Measurements from ENCODE around the gene UBE2A. TPM values are rescaled to one million over a fixed set of nuclear protein-coding genes. Genes with fewer than 3 reads are reported as not detected.

UBE2A gene
- total RNA-seq, 6 donors from 2014 or later: 15.0 to 48.6 (median 40.8) TPM

GRCh38 chrX:119570351-119570835, 4.0 kb upstream of the UBE2A start:
- DNase-seq: no peak
- 93 to 95% methylated on average over 6 of the region's 6 CpGs for WGBS, 2 donors
- no peak for ATAC-seq (ENCODE audit: low FRiP score in 2 of 2)

GRCh38 chrX:119573222-119573621, 1.1 kb upstream of the UBE2A start:
- H3K27me3 ChIP-seq: no peaks in the 10 kb centered on the region
- peak overlapping the region in 3 of 4 donors; percentile 57 to 75 (median 70) for H3K4me3 ChIP-seq
- peak overlapping the region in 3 of 4 donors; percentile 93 to 97 (median 95) for H3K27ac ChIP-seq
- H3K9me3 ChIP-seq: no peaks in the 10 kb centered on the region
- no peak for TF ChIP-seq CTCF (IDR thresholded peaks at IDR 0.05)
- no peak for TF ChIP-seq POLR2AphosphoS5 (IDR thresholded peaks at IDR 0.05)
- no peak for TF ChIP-seq EP300 (IDR thresholded peaks at IDR 0.05)
- no peak for TF ChIP-seq POLR2A (IDR thresholded peaks at IDR 0.05)
- H3K36me3 ChIP-seq: no peaks in the 10 kb centered on the region
- H3K4me1 ChIP-seq: peaks cover 5 to 14% (median 7%) of the 10 kb centered on the region in 4 donors
- 38 to 62% methylated on average over 3 of the region's 3 CpGs for WGBS, 2 donors
- ATAC-seq (ENCODE audit: low FRiP score in 2 of 2) (no peak), DNase-seq (no peak)

More at GRCh38 chrX:119570351-119570835, 4.0 kb upstream of the UBE2A start:
- Histone ChIP-seq H3K4me3 (no peak overlapping the region), H3K36me3 (no peaks in the 10 kb centered on the region), H3K9me3 (no peaks in the 10 kb centered on the region), H3K4me1 (peaks cover 1 to 8% (median 2%) of the 10 kb centered on the region in 4 donors), H3K27ac (no peak overlapping the region), H3K27me3 (no peaks in the 10 kb centered on the region)
- no peak for TF ChIP-seq EP300 (IDR thresholded peaks at IDR 0.05)

- H3K27me3 ChIP-seq: no peaks in the 10 kb centered on the region
- H3K27ac ChIP-seq: peak overlapping the region; percentile 91 to 97 (median 94)
- WGBS, 2 donors: 0 to 38% methylated on average over 23 to 30 of the region's 30 CpGs
- peak in 1 of 2 donors; percentile 30 for DNase-seq
- peak overlapping the region; percentile 19 to 75 (median 64) for H3K4me3 ChIP-seq
- H3K4me1 ChIP-seq: peaks cover 5 to 14% (median 7%) of the 10 kb centered on the region in 4 donors
- no peaks in the 10 kb centered on the region for H3K36me3 ChIP-seq
- TF ChIP-seq CTCF (IDR thresholded peaks at IDR 0.05): no peak
- peak; percentile 49 to 65 for ATAC-seq (ENCODE audit: low FRiP score in 2 of 2)
- H3K9me3 ChIP-seq: no peaks in the 10 kb centered on the region
Observed at GRCh38 chrX:119573840-119574393, 446 bp upstream of the UBE2A start.

GRCh38 chrX:119579414-119579813, 5.1 kb downstream of the UBE2A start:
- ATAC-seq (ENCODE audit: low FRiP score in 2 of 2) (no peak), DNase-seq (no peak)

GRCh38 chrX:119583431-119584059, 9.2 kb downstream of the UBE2A start:
- Histone ChIP-seq H3K27me3 (no peaks in the 10 kb centered on the region), H3K9me3 (no peaks in the 10 kb centered on the region), H3K4me3 (no peak overlapping the region), H3K27ac (no peak overlapping the region), H3K4me1 (no peaks in the 10 kb centered on the region), H3K36me3 (no peaks in the 10 kb centered on the region)
- ATAC-seq (ENCODE audit: low FRiP score in 2 of 2) (no peak), DNase-seq (no peak)
- 56 to 82% methylated on average over 2 of the region's 2 CpGs for WGBS, 2 donors
- TF ChIP-seq POLR2A (IDR thresholded peaks at IDR 0.05) (no peak), POLR2AphosphoS5 (IDR thresholded peaks at IDR 0.05) (no peak), EP300 (IDR thresholded peaks at IDR 0.05) (no peak), CTCF (IDR thresholded peaks at IDR 0.05) (no peak)

More at GRCh38 chrX:119579414-119579813, 5.1 kb downstream of the UBE2A start:
- TF ChIP-seq CTCF (IDR thresholded peaks at IDR 0.05) (no peak), POLR2AphosphoS5 (IDR thresholded peaks at IDR 0.05) (no peak), EP300 (IDR thresholded peaks at IDR 0.05) (no peak), POLR2A (IDR thresholded peaks at IDR 0.05) (no peak)
- Histone ChIP-seq H3K27me3 (no peaks in the 10 kb centered on the region), H3K36me3 (no peaks in the 10 kb centered on the region), H3K4me3 (no peak overlapping the region), H3K9me3 (no peaks in the 10 kb centered on the region), H3K27ac (no peak overlapping the region), H3K4me1 (peaks cover 3 to 9% (median 7%) of the 10 kb centered on the region in 4 donors)
